Measurements from ENCODE around the gene DRD4. TPM values are rescaled to one million over a fixed set of nuclear protein-coding genes. Genes with fewer than 3 reads are reported as not detected.

Gene DRD4
- total RNA-seq, 4 donors from 2014 or later: not detected

DNA sequence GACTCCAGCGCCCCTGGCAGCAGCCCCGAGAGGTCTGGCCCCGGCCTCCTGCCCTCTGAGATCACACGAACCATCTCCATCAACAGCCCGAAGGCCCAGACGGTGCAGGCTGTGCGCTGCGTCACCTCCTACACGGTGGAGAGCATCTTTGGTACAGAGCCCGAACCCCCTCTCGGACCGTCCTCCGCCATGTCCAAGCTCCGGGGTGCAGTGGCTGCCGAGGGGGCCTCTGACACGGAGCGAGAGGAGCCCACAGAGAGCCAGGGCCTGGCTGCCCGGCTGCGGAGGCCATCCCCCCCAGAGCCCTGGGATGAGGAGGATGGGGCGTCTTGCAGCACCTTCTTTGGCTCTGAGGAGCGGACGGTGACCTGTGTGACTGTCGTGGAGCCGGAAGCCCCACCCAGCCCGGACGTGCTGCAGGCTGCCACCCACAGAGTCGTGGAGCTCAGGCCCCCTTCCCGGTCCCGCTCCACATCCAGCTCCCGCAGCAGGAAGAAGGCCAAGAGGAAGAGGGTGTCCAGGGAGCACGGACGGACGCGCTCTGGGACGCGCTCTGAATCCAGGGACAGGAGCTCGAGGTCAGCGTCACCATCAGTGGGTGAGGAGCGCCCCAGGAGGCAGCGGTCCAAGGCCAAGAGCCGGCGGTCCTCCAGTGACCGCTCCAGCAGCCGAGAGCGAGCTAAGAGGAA lies 29.0 kb upstream of the DRD4 start:
- H3K27ac ChIP-seq: no peak overlapping the region
- TF ChIP-seq, protein P1, sequence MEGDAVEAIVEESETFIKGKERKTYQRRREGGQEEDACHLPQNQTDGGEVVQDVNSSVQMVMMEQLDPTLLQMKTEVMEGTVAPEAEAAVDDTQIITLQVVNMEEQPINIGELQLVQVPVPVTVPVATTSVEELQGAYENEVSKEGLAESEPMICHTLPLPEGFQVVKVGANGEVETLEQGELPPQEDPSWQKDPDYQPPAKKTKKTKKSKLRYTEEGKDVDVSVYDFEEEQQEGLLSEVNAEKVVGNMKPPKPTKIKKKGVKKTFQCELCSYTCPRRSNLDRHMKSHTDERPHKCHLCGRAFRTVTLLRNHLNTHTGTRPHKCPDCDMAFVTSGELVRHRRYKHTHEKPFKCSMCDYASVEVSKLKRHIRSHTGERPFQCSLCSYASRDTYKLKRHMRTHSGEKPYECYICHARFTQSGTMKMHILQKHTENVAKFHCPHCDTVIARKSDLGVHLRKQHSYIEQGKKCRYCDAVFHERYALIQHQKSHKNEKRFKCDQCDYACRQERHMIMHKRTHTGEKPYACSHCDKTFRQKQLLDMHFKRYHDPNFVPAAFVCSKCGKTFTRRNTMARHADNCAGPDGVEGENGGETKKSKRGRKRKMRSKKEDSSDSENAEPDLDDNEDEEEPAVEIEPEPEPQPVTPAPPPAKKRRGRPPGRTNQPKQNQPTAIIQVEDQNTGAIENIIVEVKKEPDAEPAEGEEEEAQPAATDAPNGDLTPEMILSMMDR (IDR thresholded peaks at IDR 0.05 in 4 of 5, conservative IDR thresholded peaks at IDR 0.05 in 1 of 5): no peak
- no peak for TF ChIP-seq POLR2A (IDR thresholded peaks at IDR 0.05)
- peaks cover 0 to 92% of the 10 kb centered on the region in 2 donors for H3K36me3 ChIP-seq
- in situ Hi-C loops (cut with MboI; ENCODE audit: low sequenced_read_pairs in 4 of 4) (no loop called here), intact Hi-C loops (cut with DNase I; ENCODE audit: low total_unique reads) (no loop called here)
- peaks cover 14 to 16% of the 10 kb centered on the region in 2 donors for H3K4me1 ChIP-seq
- ATAC-seq (no peak), DNase-seq (no peak)
- H3K4me3 ChIP-seq: no peak overlapping the region
- no peaks in the 10 kb centered on the region for H3K27me3 ChIP-seq
- H3K9me3 ChIP-seq: no peaks in the 10 kb centered on the region

DNA sequence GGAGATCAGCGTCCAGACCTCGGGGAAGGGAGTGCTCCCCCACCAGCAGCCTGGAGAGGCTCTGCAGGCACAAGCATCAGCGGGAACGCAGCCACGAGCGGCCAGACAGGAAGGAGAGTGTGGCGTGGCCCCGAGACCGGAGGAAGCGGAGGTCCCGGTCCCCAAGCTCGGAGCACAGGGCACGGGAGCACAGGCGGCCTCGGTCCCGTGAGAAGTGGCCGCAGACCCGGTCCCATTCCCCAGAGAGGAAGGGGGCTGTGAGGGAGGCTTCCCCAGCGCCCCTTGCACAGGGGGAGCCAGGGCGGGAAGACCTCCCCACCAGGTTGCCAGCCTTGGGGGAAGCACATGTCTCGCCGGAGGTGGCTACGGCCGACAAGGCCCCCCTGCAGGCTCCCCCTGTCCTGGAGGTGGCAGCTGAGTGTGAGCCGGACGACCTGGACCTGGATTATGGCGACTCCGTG lies 28.2 kb upstream of the DRD4 start:
- intact Hi-C loops (cut with DNase I; ENCODE audit: low total_unique reads): no loop called here
- no peak for DNase-seq
- ATAC-seq: no peak
- H3K9me3 ChIP-seq: no peaks in the 10 kb centered on the region
- no peak overlapping the region for H3K4me3 ChIP-seq
- H3K27ac ChIP-seq: no peak overlapping the region
- in situ Hi-C loops (cut with MboI; ENCODE audit: low sequenced_read_pairs in 4 of 4): no loop called here
- H3K27me3 ChIP-seq: no peaks in the 10 kb centered on the region
- peaks cover 18 to 23% of the 10 kb centered on the region in 2 donors for H3K4me1 ChIP-seq
- TF ChIP-seq POLR2A (IDR thresholded peaks at IDR 0.05): no peak
- TF ChIP-seq, protein P1 (IDR thresholded peaks at IDR 0.05 in 4 of 5, conservative IDR thresholded peaks at IDR 0.05 in 1 of 5): no peak
- peaks cover 0 to 89% of the 10 kb centered on the region in 2 donors for H3K36me3 ChIP-seq

DNA sequence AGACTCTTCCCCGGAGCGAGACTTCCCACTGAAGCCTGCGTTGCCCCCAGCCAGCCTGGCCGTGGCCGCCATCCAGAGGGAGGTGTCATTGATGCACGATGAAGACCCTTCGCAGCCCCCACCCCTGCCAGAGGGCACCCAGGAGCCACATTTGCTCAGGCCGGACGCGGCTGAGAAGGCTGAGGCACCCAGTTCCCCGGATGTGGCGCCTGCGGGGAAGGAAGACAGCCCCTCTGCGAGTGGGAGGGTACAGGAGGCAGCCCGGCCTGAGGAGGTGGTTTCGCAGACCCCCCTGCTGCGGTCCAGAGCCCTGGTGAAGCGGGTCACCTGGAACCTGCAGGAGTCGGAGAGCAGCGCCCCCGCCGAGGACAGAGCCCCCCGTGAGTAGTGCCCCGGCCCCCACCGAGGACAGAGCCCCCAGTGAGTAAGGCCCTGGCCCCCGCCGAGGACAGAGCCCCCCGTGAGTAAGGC lies 27.7 kb upstream of the DRD4 start:
- H3K4me1 ChIP-seq: peaks cover 24 to 28% of the 10 kb centered on the region in 2 donors
- intact Hi-C loops (cut with DNase I; ENCODE audit: low total_unique reads): no loop called here
- in situ Hi-C loops (cut with MboI; ENCODE audit: low sequenced_read_pairs in 4 of 4): no loop called here
- no peak for TF ChIP-seq POLR2A (IDR thresholded peaks at IDR 0.05)
- TF ChIP-seq, protein P1 (IDR thresholded peaks at IDR 0.05 in 4 of 5, conservative IDR thresholded peaks at IDR 0.05 in 1 of 5): no peak
- no peak for DNase-seq
- no peaks in the 10 kb centered on the region for H3K9me3 ChIP-seq
- H3K36me3 ChIP-seq: peaks cover 0 to 84% of the 10 kb centered on the region in 2 donors
- H3K27ac ChIP-seq: no peak overlapping the region
- ATAC-seq: no peak
- no peaks in the 10 kb centered on the region for H3K27me3 ChIP-seq
- H3K4me3 ChIP-seq: no peak overlapping the region

DNA sequence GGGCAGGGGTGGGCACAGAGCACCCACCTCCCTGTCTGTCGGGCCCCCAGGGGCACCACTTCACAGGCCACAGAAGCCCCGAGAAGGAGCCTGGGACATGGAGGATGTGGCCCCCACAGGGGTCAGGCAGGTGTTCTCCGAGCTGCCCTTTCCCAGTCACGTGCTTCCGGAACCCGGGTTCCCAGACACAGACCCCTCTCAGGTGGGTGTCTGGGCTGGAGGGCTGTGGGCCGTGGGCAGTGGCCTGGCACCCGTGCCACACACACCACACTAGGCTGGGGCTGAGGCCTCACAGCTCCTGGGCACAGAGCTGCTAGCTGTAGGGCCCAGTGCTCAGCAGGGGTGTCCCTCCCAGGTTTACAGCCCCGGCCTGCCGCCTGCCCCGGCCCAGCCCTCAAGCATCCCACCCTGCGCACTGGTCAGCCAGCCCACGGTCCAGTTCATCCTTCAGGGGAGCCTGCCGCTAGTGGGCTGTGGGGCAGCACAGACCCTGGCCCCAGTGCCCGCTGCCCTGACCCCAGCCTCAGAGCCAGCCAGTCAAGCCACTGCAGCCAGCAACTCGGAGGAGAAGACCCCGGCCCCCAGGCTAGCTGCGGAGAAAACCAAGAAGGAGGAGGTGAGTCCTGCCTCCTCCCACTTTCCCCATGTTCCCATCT lies 26.8 kb upstream of the DRD4 start:
- ATAC-seq: no peak
- no peak overlapping the region for H3K4me3 ChIP-seq
- H3K36me3 ChIP-seq: peaks cover 0 to 76% of the 10 kb centered on the region in 2 donors
- no peaks in the 10 kb centered on the region for H3K9me3 ChIP-seq
- H3K27me3 ChIP-seq: no peaks in the 10 kb centered on the region
- intact Hi-C loops (cut with DNase I; ENCODE audit: low total_unique reads): no loop called here
- peak overlapping the region in 2 of 4 donors; percentile 24 to 94 for H3K27ac ChIP-seq
- peaks cover 33 to 37% of the 10 kb centered on the region in 2 donors for H3K4me1 ChIP-seq
- DNase-seq: no peak
- in situ Hi-C loops (cut with MboI; ENCODE audit: low sequenced_read_pairs in 4 of 4): no loop called here
- TF ChIP-seq POLR2A (IDR thresholded peaks at IDR 0.05): no peak
- TF ChIP-seq, protein P1 (IDR thresholded peaks at IDR 0.05 in 4 of 5, conservative IDR thresholded peaks at IDR 0.05 in 1 of 5): no peak
